ENCODE data around the gene KRTAP10-4.
"Not testable (repeated sequence)": the region's sequence is repeated elsewhere in the genome, so short reads cannot be mapped to it uniquely, and the experiment has no call there.

KRTAP10-4 gene

DNA sequence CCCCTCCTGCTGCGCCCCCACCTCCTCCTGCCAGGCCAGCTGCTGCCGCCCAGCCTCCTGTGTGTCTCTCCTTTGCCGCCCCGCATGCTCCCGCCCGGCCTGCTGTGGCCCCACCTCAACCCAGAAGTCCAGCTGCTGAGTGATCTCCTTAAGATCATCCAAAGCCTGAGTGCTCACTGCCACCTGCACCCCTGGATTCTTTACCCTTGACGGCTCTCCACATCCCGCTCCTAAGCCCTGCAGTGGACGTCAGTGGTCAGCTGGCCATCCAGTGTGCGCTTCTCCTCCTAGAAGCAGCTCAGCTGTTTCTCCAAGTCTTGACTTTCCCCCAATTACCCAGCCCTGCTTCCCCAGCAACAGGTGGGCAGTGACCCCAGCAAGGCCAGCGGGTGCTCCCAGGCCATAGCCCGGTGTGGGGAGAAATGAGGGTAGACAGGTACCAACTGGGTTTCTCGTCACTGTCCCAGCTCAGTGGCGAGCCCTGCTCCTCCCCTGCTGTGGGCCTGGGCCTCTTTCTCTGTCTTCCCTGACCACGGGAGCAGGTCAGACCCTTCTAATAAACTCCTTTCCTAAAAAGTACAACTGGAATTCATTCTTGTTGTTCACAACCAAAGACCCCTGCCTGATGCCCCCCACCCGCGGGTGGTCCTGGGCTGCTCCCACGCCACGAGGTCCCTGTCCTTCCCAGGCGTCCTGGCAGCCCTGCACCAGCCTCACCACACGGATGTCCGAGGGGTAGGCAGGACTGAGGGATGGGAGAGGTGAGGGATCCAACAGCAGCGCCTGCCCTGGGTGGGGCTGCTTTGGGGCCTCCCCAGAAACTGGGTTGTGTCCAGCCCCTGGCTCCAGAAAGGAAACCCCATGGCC, 28.3 kb downstream of the KRTAP10-4 start:
- DNase-seq, result no peak

DNA sequence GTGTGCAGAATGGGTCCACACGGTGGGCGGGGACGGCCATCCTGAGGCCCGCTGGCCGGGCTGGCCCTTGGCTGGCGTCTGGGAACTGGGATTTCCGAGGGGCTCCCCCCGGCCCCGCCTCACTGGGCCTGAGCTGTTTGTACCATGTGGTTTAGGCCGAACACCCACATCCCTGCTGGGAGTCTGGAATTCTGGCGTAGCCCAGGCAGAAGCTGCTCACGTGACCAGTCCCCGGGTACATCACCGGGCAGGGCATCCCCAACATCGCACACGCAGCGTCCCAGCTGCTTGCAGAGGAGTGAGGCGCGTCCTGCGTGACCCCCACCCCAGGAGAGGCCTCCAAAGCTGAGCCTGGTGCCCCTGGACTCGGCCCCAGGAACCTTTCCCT, 28.9 kb downstream of the KRTAP10-4 start:
- no peak for DNase-seq

DNA sequence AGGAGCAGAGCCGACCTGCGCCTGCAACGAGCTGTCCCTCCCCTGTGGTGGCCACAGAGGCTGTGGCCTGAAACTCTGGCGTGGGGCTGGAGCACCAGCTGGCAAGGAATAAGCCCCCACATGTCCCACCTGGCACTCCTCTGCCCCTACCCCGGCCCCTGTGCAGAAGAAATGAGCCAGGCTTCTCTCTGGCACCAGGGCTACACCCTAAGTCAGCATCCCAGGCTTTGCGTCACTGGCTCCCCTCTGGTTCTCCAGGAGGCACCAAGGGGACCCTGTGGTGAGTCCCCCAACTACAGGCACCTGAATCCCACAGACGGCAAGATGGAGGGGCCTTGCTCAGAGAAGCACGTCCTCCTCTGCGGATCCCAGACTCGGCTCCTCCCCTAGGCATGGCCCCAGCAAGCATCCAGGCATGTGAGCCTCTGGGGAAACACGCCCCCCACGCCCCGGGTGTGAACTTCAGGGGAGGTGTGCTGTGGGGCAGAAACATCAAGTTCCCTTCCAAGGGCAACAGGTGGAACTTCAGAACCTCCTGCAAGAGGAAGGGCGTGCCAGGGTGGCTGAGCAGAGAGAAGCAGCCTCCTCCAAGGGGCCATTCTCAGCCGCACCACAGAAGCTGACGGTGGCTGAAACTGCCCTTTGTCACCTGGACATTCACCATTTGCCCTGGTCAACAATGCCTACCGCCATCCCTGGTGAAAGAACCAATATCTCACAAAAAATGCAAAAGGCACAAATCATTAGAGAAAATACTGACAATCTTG, 29.8 kb downstream of the KRTAP10-4 start:
- no peak for DNase-seq

DNA sequence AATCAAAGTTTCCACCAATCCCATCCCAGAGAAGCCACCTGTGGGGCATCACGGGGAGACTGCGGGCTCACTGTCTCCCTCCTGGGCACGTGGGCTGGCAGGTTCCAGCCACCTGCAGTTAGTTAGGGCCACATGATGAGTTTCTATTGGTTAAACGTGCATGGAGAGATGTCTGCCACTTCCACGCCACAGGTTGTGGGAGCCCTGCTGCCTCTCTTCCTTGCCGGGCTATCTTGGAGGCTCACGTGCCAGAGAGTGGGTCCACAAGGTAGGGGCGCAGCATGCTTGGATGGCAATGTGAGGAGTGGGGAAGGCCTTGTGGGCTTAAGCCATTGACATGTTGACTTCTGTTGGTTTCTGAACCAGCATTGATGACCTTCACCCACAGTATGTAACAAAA, 30.4 kb downstream of the KRTAP10-4 start:
- DNase-seq, result no peak

DNA sequence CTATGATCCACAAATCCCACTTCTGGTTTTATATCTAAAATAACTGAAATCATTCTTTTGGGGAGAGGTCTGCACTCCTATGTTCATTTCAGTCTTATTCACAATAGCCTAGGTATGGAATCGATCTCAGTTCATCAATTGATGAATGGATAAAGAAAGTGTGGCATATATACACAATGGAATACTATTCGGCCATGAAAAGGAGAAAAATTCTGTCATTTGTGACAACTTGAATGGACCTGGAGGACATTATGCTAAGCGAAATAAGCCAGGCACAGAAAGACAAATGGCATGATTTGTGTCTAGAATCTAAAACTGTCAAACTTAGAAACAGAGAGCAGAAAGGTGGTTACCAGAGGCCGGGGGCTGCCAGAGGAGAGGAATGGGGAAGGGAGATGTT, 33.0 kb downstream of the KRTAP10-4 start:
- DNase-seq, result no peak

DNA sequence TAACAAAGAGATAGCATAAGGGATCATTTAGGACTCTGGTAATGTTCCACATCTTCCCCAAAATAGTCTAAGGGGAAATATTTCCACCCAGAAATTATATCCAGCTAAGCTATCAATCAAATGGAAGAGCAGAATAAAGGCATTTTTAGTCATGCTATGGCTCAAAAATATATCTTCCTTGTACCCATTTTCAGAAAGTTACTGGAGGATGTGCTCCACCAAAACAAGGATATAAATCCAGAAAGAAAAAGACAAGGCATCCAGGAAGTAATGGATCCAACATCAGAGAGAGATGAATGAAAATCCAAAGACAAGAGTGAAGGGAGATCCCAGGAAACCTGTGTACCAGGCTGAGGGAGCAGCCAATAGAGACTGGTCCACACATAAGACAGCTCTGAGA, 35.7 kb downstream of the KRTAP10-4 start:
- no peak for DNase-seq

DNA sequence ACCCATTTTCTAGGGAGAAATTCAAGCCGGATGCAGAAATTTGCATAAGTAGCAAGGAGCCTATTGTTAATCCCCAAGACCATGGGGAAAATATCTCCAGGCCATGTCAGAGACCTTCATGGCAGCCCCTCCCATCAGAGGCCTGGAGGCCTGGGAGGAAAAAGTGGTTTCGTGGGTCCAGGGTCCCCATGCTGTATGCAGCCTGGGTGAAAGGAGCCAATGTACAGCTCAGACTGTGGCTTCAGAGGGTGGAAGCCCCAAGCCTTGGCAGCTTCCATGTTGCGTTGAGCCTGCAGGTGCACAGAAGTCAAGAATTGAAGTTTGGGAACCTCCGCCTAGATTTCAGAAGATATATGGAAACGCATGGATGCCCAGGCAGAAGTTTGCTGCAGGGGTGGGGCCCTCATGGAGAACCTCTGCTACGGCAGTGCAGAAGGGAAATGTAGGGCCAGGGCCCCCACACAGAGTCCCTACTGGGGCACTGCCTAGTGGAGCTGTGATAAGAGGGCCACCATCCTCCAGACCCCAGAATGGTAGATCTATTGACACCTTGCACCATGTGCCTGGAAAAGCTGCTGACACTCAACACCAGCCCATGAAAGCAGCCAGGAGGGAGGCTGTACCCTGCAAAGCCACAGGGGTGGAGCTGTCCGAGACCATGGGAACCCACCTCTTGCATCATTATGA, 36.8 kb downstream of the KRTAP10-4 start:
- DNase-seq, result not testable (repeated sequence)

DNA sequence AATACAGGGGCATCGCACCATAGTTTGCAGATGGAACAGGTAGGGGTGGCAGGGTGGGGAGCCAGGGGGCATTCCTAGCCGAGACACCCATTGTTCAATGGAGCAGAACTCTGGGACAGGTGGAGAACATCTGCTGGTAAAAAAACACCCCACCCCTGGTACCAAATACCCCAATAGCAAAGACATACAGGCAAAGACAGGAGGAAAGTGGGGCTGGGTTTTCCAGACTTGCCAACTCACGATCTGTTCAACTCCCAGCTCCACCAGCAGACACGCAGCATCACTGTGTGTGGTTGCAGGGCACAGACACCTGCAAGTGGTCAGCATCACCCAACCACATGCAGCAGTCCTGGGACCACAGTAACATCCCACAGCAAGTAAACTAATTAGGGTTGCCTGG, 38.0 kb downstream of the KRTAP10-4 start:
- DNase-seq, result no peak

DNA sequence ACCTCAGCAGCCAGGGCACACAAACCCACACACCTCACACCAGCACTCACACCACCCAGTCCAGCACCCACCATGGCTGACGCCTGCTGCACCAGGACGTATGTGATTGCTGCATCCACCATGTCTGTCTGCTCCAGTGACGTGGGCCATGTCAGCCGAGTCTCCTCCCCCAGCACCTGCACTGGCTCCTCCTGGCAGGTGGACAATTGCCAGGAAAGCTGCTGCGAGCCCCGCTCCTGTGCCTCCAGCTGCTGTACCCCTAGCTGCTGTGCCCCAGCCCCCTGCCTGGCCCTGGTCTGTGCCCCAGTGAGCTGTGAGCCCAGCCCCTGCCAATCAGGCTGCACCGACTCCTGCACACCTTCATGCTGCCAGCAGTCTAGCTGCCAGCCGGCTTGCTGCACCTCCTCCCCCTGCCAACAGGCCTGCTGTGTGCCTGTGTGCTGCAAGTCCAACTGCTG, 38.5 kb downstream of the KRTAP10-4 start, which contains the start of gene KRTAP10-8:
Gene KRTAP10-8 (plus strand): TSS at position 51 of the 458 bp plus-strand sequence. CDS start 22 bp downstream, at position 73.
- no peak for DNase-seq

DNA sequence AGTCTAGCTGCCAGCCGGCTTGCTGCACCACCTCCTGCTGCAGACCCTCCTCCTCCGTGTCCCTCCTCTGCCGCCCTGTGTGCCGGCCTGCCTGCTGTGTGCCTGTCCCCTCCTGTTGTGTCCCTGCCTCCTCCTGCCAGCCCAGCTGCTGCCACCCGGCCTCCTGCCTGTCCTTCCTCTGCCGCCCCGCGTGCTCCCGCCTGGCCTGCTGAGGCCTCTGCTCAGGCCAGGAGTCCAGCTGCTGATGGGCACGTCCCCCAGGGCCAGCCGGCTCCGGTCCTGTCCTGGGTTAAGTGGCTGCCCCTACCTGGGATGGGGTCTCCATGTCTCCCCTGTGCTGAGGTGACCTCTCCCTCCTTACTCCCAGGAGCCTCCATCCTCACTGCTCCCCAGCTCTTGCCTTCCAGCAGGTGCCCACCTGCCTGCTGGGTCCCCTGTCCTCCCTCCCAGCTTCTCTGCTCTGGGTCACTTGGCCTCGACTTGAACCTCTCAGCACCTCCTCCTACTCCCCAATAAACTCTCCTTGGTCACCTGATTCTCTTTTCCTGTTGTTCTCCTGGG, 39.2 kb downstream of the KRTAP10-4 start:
- no peak for DNase-seq

DNA sequence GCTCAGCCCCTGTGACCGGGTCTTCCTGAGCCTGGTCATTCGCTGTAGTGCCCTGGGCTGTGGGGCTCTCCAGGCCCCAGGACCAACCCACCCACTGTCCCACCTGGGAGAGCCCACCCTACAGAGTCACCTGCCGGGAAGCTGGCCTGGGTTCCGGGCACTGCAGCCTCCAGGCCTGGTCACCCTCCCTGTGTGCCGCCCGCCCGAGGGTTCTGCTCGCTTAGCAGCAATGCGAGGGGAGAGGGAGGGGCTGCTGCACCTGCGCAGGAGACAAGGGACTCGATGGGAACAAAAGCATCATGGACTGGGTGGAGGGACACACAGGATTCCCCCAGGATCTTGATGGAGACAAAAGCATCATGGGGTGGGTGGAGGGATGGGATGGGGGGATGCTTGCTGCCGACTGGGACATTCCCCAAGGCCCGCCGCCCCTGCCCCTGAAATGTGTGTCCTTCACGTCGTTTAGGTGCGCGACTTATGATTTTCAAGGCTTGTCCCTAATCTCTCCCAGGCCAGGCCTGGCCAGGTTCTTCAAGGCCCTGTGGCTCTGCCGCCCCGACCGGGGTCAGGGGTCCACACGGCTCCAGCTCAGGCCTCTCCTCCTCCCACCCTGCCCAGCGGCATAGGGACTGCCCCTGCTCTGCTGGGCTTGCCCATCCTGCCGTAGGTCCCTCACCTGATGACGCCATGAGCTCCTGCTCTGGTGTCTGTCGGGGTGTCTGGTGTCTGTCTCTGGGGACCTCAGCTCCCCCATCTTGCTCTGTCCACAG, 40.0 kb downstream of the KRTAP10-4 start:
- no peak for DNase-seq

DNA sequence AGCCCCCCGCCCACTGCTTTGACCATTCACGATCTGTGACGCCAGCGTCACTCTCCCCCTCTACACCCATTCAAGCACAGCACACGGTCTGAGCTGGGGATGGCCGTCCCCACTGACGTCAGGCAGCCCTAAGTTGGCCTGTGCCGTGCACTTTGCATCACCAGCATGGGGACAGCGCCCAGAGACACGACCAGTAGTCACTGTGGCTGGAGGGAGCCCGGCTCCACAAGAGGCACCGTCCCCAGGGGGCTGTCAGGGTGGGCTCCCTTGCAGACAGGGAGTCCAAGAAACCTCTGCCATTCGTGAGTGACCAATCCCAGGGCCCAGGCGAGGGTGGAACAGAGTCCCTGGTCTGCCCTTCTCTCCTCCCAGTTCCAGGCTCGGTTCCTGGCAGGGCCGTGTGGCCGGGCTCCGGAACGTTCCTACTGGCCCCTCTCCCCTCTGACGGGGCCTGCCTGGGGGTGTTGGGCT, 40.7 kb downstream of the KRTAP10-4 start:
- DNase-seq, result no peak

DNA sequence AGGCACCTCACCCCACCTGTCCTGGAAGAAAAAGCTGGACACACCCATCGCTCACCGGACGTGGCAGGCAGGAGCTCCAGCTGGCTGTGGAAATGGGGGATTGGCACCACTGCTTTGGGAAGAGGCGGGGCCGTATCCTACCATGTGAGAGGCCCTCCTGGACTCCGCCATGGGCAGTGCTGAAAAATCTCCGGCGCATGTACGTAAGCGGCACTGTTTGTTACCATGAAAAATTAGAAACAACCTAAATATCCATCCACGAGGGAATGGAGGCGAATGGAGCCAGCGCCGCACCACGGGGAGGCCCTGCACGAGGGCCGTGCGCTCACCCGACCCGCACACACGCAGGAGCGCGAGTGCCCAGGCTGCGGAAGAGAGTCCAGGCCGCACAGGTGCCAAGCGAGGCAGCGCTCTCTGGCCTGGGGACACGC, 41.4 kb downstream of the KRTAP10-4 start:
- DNase-seq, result no peak

DNA sequence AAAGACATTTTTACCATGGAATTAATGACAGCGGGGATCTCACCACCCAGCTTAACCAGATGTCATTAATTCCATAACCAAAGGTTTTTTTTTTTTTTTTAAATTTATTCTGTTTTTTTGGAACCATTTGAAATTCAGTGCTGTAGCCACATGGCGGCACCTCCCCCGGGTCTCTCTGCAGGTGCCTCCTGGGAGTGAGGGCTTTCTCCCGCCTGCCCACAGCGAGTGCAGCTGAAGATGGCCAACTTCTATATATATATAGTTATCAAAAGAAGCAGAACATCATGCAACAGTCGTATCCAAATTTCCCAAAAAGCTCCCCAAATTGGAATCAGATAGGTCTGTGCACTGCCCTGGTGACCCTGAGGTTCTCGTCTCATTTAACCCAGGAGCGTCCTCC, 41.9 kb downstream of the KRTAP10-4 start:
- no peak for DNase-seq

DNA sequence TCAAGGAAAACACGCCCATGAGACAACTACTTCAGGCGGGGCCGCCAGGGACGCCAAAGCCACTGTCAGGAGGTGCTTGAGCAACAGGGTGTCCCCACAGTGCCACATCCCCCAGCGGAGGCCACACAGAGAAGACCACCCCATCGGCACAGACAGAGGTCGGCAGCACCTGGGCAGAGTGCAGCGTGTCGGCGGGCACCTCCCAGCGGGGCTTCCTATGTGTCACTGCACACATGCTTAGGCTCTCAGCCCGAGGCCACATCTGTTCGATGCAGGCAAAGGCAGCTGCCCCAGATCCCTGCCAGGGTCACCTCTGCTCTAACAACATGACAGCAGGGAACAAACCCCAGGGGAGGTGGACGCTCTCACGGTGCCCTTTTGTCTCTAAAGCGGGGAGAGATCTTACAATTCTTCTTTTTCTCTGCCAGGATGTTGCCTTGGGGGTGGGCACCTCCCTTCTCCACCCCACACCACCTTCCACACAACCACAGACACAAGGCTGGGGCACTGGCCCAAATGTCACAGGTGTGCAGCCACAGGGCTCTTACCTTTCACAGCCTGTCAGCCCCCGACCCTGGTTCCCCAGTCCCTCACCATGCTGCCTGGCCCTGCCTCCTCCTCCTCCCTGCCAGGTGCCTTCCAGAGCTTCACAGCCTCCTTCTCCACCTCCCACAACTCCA, 42.5 kb downstream of the KRTAP10-4 start:
- no peak for DNase-seq

DNA sequence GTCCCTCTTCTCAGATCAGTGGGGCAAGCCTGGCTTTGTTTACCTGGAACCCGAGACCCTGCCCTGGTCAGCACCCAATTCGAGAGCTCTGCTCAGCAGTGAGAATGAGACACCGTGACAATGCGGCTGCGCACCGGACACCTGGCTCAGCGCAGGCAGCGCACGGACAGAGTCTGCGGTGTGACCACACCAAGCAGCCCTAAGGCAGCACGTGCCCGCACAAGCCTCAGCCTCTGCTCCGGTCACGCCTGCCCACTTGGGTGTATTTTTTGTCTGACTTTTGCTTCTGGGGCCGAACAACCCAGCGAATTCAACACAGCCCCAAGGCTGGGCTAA, 43.0 kb downstream of the KRTAP10-4 start:
- DNase-seq, result no peak

DNA sequence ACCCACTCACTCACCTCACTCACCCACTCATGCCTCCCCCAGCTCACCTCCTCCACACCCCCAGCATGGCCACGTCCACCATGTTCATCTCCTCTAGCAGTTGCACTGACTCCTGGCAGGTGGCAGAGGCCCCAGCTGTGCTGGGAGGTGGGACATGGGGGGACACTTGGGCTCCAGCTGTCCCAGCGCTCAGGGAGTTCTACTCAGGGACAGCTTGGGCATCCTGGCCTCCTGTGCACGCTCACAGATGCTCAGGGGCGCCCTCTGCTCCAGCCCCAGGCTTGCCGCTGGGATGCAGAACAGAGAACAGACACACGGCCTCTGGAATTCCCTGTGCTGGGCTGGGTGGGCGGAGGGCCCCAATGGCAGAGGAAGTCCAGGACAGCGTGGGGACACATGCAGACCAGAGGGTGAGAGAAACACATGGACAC, 43.6 kb downstream of the KRTAP10-4 start:
- DNase-seq, result no peak

DNA sequence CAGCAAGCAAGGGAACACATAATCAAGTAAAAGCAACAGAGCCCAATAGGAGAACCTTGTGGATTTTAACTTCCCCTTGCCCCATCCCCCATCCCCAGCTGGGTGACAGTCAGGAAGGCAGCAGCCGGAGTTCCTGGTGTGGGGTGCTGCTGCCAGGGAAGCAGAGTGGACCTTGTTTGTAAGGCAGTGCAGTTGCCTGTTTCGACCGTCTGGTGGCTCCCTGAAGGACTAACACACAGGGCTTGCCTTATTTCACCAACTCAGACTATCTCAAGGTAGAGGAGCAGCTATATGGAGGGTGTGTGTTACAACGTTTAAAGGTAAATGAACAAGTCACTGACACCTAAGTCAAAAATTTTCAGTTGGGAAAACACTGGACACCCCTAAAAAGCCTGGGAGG, 45.0 kb downstream of the KRTAP10-4 start:
- DNase-seq, result no peak

DNA sequence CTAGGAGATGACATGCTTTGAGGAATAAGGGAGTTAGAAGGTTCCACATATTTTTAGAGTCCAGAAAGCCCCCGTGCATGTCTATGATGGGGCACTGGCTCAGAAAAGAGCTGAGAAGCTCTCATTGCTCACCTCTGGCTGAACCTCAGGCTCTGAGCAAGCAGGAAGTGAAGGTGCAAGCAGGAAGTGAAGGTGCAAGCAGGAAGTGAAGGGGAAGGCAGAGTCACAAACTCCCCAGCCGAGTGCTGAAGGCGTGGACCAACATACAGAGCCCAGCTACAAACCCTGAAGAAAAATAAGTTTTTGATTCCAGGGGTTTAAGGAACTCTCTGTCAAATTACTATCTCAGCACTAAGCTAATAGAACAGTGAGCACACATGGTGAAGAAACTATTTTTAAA, 45.4 kb downstream of the KRTAP10-4 start:
- DNase-seq, result no peak

DNA sequence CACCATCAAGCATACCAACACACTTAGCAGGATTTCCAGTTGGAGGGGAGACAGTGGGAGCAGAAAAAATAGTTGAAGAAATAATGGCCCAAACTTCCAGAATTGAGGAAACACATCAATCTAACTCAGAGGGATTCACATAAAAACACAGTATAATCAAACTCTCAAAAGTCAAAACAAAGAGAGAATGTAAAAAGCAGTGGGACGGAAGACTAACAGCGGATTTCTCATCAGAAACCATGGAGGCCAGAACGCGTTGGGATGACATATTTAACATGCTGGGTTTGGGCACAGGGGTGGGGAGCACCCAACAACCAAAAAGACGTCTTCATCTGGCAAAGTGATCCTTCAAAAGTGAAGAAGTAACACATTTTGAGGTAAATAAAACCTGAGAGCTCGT, 46.4 kb downstream of the KRTAP10-4 start:
- no peak for DNase-seq

DNA sequence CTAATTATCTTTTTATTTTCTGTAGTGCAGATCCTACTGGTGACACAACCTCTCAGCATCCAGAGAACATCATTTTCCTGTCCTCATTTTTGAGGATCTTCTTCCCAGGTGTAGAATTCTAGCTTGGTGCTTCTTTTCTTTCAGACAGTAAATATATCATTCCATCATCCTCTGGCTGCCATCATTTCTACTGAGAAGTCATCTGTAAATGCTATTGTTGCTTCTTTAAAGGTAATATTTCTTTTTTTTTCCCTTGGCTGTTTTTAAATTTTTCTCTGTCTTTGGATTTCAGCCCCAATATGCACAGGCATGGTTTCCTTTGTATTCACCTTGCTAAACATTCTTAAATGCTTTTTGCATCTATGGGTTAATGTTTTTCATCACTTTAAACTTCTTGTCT, 50.0 kb downstream of the KRTAP10-4 start:
- no peak for DNase-seq

Measured in NCI-H1930 (cell line).